ENCODE data around the gene GTF3C5.
A peak's percentile ranks its signal among the peaks of the same experiment; 100 is the strongest.

DNA sequence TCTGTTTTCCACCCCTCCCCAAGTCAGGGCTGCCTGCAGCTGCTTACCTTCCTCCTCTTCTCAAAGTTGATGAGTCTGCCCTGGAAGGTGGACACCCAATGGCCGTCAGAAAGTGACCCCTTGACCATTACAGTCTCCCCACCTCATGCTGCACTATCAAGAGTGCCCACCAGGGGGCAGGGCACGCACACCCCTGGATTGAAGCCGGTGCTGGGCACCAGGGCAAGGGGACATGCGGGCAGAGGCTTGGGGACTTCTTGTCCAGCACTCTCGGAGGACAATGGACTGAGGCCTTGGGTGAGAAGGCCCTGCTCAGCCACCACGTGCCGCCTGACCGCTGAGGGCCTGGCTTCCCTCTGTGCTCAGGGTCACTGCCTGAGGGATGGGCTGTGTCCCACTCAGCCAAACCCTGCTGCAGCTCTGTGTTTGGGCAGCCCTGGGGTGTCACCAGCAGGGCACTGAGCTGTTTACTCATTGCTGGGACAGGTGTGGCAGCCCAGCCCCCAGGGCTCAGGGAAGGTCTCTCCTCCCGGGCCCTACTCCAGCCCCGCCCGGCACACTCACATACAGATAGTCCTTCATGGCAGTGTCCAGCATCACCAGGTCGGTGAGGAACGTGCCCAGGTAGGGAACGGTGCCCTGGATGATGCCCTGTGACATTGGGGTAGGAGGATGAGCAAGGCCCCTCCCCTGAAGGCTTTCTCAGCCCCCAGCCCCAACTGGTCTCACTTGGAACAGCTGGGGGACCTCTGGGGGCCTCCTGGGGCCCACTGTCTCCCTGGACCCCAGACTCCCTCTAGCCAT, 72.6 kb downstream of the GTF3C5 start:
- TF ChIP-seq ZFX (CRISPR knock-in tag; IDR thresholded peaks at IDR 0.05) = no peak
- TF ChIP-seq CREB1 (IDR thresholded peaks at IDR 0.05) = no peak
- no peak for TF ChIP-seq CREB1 (CRISPR knock-in tag; IDR thresholded peaks at IDR 0.05)
- TF ChIP-seq POLR2A (conservative IDR thresholded peaks at IDR 0.05) = no peak
- no peak for TF ChIP-seq RFX7 (CRISPR knock-in tag; IDR thresholded peaks at IDR 0.05)
- TF ChIP-seq ZBTB43 (CRISPR knock-in tag; IDR thresholded peaks at IDR 0.05) = no peak
- TF ChIP-seq, protein P1, sequence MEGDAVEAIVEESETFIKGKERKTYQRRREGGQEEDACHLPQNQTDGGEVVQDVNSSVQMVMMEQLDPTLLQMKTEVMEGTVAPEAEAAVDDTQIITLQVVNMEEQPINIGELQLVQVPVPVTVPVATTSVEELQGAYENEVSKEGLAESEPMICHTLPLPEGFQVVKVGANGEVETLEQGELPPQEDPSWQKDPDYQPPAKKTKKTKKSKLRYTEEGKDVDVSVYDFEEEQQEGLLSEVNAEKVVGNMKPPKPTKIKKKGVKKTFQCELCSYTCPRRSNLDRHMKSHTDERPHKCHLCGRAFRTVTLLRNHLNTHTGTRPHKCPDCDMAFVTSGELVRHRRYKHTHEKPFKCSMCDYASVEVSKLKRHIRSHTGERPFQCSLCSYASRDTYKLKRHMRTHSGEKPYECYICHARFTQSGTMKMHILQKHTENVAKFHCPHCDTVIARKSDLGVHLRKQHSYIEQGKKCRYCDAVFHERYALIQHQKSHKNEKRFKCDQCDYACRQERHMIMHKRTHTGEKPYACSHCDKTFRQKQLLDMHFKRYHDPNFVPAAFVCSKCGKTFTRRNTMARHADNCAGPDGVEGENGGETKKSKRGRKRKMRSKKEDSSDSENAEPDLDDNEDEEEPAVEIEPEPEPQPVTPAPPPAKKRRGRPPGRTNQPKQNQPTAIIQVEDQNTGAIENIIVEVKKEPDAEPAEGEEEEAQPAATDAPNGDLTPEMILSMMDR (IDR thresholded peaks at IDR 0.05 in 2 of 3, conservative IDR thresholded peaks at IDR 0.05 in 1 of 3; ENCODE audit: insufficient read depth in 2 of 3, low read depth in 1 of 3, low read length in 3 of 3) = peak; percentile 87 to 95 (median 90)
- TF ChIP-seq SLC30A9 (CRISPR knock-in tag; IDR thresholded peaks at IDR 0.05) = no peak
- no peak for TF ChIP-seq U2AF2 (optimal IDR thresholded peaks at IDR 0.05; ENCODE audit: low read depth, low read length)
- no peak for TF ChIP-seq NFIC (IDR thresholded peaks at IDR 0.05)
